Gastroesophageal sphincter (tissue), 3 donors: ENCODE results near the gene MITF.

ENCODE experiments used
- CTCF ChIP-seq, 4 experiments: fragments of 200-600 bp in 2 of 4; fragments of 450-650 bp in 2 of 4; sonication (generic) in 1 of 4; IDR thresholded peaks; one replicate each; pipeline ENCODE4 v1.5.1; 2017 to 2019; ENCODE audit warnings: antibody characterized with exemption in 4 of 4, mild to moderate bottlenecking in 2 of 4, moderate library complexity in 2 of 4
- POLR2AphosphoS5 ChIP-seq: sonication (generic); formaldehyde crosslinking; IDR thresholded peaks from one replicate; pipeline ENCODE4 v1.6.1; 2017; ENCODE audit warnings: antibody characterized with exemption

GRCh38 chr3:69821133-69821532 is 81.9 kb downstream of the MITF start:
- TF ChIP-seq POLR2AphosphoS5 (no peak), CTCF (IDR thresholded peaks at IDR 0.05) (no peak)
